GM23338 (cell line): Measurements from ENCODE around the gene SAMD4A. TPM values are rescaled to one million over a fixed set of nuclear protein-coding genes. Genes with fewer than 3 reads are reported as not detected.

Source experiments
- ATAC-seq: fragments of 200-7000 bp; cut with Tn5 transposase; 3 replicates; pipeline ENCODE4 v1.9.1; 2020
- DNase-seq: peaks from one replicate; pipeline ENCODE4 v3.0.0-alpha.2; 2015; ENCODE audit warnings: low spot score
- H2AFZ ChIP-seq: fragments of 200-600 bp; sonication (generic); 2 replicates; pipeline ENCODE4 v1.8.0; 2016; ENCODE audit warnings: antibody characterized with exemption, mild to moderate bottlenecking, moderate library complexity
- H3F3A ChIP-seq: fragments of 200-600 bp; sonication (generic); replicated peaks from 2 replicates; pipeline ENCODE4 v1.8.0; 2017; ENCODE audit warnings: antibody characterized with exemption, mixed run types, low read depth
- H3K27ac ChIP-seq: fragments of 200-600 bp; sonication (generic); 2 replicates; pipeline ENCODE4 v1.6.1; 2016; ENCODE audit warnings: low read depth
- H3K27me3 ChIP-seq: fragments of 200-600 bp; sonication (generic); 2 replicates; pipeline ENCODE4 v1.8.0; 2016; ENCODE audit warnings: mild to moderate bottlenecking, mixed run types, moderate library complexity; ENCODE audit not compliant: insufficient read depth
- H3K36me3 ChIP-seq: fragments of 200-600 bp; sonication (generic); 2 replicates; pipeline ENCODE4 v1.8.0; 2016; ENCODE audit warnings: mild to moderate bottlenecking; ENCODE audit not compliant: insufficient read depth
- H3K4me1 ChIP-seq: fragments of 200-600 bp; sonication (generic); 2 replicates; pipeline ENCODE4 v1.8.0; 2016; ENCODE audit warnings: mild to moderate bottlenecking, moderate library complexity; ENCODE audit not compliant: insufficient read depth
- H3K4me2 ChIP-seq: fragments of 200-600 bp; sonication (generic); 2 replicates; pipeline ENCODE4 v1.7.1; 2017; ENCODE audit warnings: mixed run types
- H3K4me3 ChIP-seq: fragments of 200-600 bp; sonication (generic); 2 replicates; pipeline ENCODE4 v1.6.1; 2016; ENCODE audit warnings: mixed run types
- H3K79me2 ChIP-seq: fragments of 200-600 bp; sonication (generic); replicated peaks from 2 replicates; pipeline ENCODE4 v1.8.0; 2017; ENCODE audit warnings: mild to moderate bottlenecking; ENCODE audit not compliant: insufficient read depth
- H3K9me2 ChIP-seq: fragments of 200-600 bp; sonication (generic); 2 replicates; pipeline ENCODE4 v1.8.0; 2017; ENCODE audit not compliant: insufficient read depth
- H4K20me1 ChIP-seq: fragments of 200-600 bp; sonication (generic); replicated peaks from 2 replicates; pipeline ENCODE4 v1.8.0; 2017; ENCODE audit warnings: mild to moderate bottlenecking; ENCODE audit not compliant: insufficient read depth
- H3K27ac Mint-ChIP-seq: 2 replicates; pipeline ENCODE4 v1.8.0; 2020; ENCODE audit warnings: inconsistent platforms, mild to moderate bottlenecking, moderate library complexity, mixed read lengths
- H3K27me3 Mint-ChIP-seq: 3 replicates; pipeline ENCODE4 v1.8.0; 2022; ENCODE audit warnings: low read depth, mild to moderate bottlenecking, moderate library complexity, mixed read lengths, inconsistent platforms; ENCODE audit not compliant: insufficient read depth, poor library complexity
- H3K36me3 Mint-ChIP-seq: 3 replicates; pipeline ENCODE4 v1.8.0; 2021; ENCODE audit warnings: low read depth, mild to moderate bottlenecking, inconsistent platforms, moderate library complexity, mixed read lengths
- H3K4me1 Mint-ChIP-seq: 3 replicates; pipeline ENCODE4 v1.8.0; 2020; ENCODE audit warnings: mild to moderate bottlenecking, inconsistent platforms, mixed read lengths
- H3K4me3 Mint-ChIP-seq: 3 replicates; pipeline ENCODE4 v1.8.0; 2021; ENCODE audit warnings: moderate library complexity, mild to moderate bottlenecking, inconsistent platforms, mixed read lengths
- H3K9me3 Mint-ChIP-seq: 3 replicates; pipeline ENCODE4 v1.8.0; 2020; ENCODE audit warnings: moderate library complexity, mild to moderate bottlenecking, inconsistent platforms, mixed read lengths
- CREB1 ChIP-seq: fragments of 250-450 bp; sonication (Bioruptor Pico); IDR thresholded peaks from 2 replicates; pipeline ENCODE4 v1.5.0; 2020; ENCODE audit warnings: low read depth, mild to moderate bottlenecking, moderate library complexity
- CTCF ChIP-seq, 2 experiments: fragments of 200-600 bp in 1 of 2; sonication (generic) in 1 of 2; conservative IDR thresholded peaks; 2 replicates each; pipeline versions ENCODE4 v1.5.1 to v1.6.1; 2016 to 2017; ENCODE audit warnings: antibody characterized with exemption in 2 of 2, low read depth in 2 of 2, mild to moderate bottlenecking in 2 of 2, moderate library complexity in 1 of 2
- ETS1 ChIP-seq: IDR thresholded peaks from 2 replicates; pipeline ENCODE4 v1.6.1; 2016; ENCODE audit warnings: antibody characterized with exemption
- EZH2 ChIP-seq: fragments of 200-600 bp; sonication (generic); IDR thresholded peaks from one replicate; pipeline ENCODE4 v1.8.0; 2017; ENCODE audit warnings: antibody characterized with exemption, mild to moderate bottlenecking, low read depth; ENCODE audit not compliant: unreplicated experiment
- EZH2phosphoT487 ChIP-seq: fragments of 200-600 bp; sonication (generic); IDR thresholded peaks from one replicate; pipeline ENCODE4 v1.8.1; 2018; ENCODE audit warnings: antibody characterized with exemption; ENCODE audit not compliant: unreplicated experiment
- JUNB ChIP-seq: IDR thresholded peaks from one replicate; pipeline ENCODE4 v1.6.1; 2016; ENCODE audit warnings: antibody characterized with exemption; ENCODE audit not compliant: unreplicated experiment
- NANOG ChIP-seq: IDR thresholded peaks from 2 replicates; pipeline ENCODE4 v1.6.1; 2016; ENCODE audit warnings: antibody characterized with exemption, borderline replicate concordance
- POLR2AphosphoS5 ChIP-seq: IDR thresholded peaks from 2 replicates; pipeline ENCODE4 v1.6.1; 2016; ENCODE audit warnings: antibody characterized with exemption, low read depth
- REST ChIP-seq: IDR thresholded peaks from one replicate; pipeline ENCODE4 v1.6.1; 2018; ENCODE audit warnings: antibody characterized with exemption; ENCODE audit not compliant: unreplicated experiment
- STAT1 ChIP-seq: IDR thresholded peaks from one replicate; pipeline ENCODE4 v1.6.1; 2016; ENCODE audit warnings: antibody characterized with exemption; ENCODE audit not compliant: unreplicated experiment
- ZNF114 ChIP-seq: fragments of 250-450 bp; sonication (Bioruptor Pico); IDR thresholded peaks from 2 replicates; pipeline ENCODE4 v1.5.0; 2020; ENCODE audit warnings: mild to moderate bottlenecking, moderate library complexity
- ZNF331 ChIP-seq: fragments of 250-450 bp; sonication (Bioruptor Pico); IDR thresholded peaks from 2 replicates; pipeline ENCODE4 v1.5.0; 2020; ENCODE audit warnings: low read depth, mild to moderate bottlenecking, moderate library complexity
- ZNF462 ChIP-seq: fragments of 250-450 bp; sonication (Bioruptor Pico); IDR thresholded peaks from 2 replicates; pipeline ENCODE4 v1.5.0; 2020; ENCODE audit warnings: mild to moderate bottlenecking, moderate library complexity
- polyA plus RNA-seq: library from polyadenylated mRNA; unstranded; fragments of >200 nt; fragmentation: Nextera tagmentation; extraction: Ambion mirVana; gene quantifications from 2 replicates; pipeline ENCODE4 v1.2.1, GENCODE V29; 2016
- total RNA-seq: library from RNA; depleted of rRNA; stranded (reverse); fragments of >200 nt; shearing (Covaris generic); gene quantifications from 2 replicates; pipeline ENCODE4 v1.2.3, GENCODE V29; 2014

SAMD4A gene
- total and polyA plus RNA-seq, 2 experiments from 2014 or later: 1.6 to 6.9 TPM

- Mint-ChIP-seq H3K9me3 (no peaks in the 10 kb centered on the region; the same call in 2 of the 3 replicates), H3K27me3 (peaks cover 5% of the 10 kb centered on the region), H3K4me3 (no peak overlapping the region), H3K4me1 (peaks cover 5% of the 10 kb centered on the region; the same call in 2 of the 3 replicates), H3K27ac (no peak overlapping the region), H3K36me3 (peaks cover 6% of the 10 kb centered on the region; the same call in 1 of the 3 replicates)
- no peak overlapping the region for H3K4me3 ChIP-seq
- TF ChIP-seq ZNF114 (CRISPR knock-in tag): no peak
- no peak for TF ChIP-seq EZH2phosphoT487
- no peak for TF ChIP-seq STAT1
- TF ChIP-seq NANOG: no peak
- TF ChIP-seq ETS1: no peak
- no peak for TF ChIP-seq REST
- TF ChIP-seq ZNF331 (CRISPR knock-in tag): no peak
- TF ChIP-seq ZNF462 (CRISPR knock-in tag): no peak
- no peak for TF ChIP-seq CREB1 (CRISPR knock-in tag)
- no peak for TF ChIP-seq CTCF (conservative IDR thresholded peaks at IDR 0.05; ENCODE audit: low read depth in 2 of 2)
- TF ChIP-seq EZH2: no peak
- no peak for TF ChIP-seq JUNB
- TF ChIP-seq POLR2AphosphoS5: no peak
- H3K9me2 ChIP-seq: peaks cover 10% of the 10 kb centered on the region
- no peaks in the 10 kb centered on the region for H3F3A ChIP-seq
- H3K36me3 ChIP-seq: no peaks in the 10 kb centered on the region
- no peak overlapping the region for H2AFZ ChIP-seq
- no peaks in the 10 kb centered on the region for H3K79me2 ChIP-seq
- H4K20me1 ChIP-seq: no peaks in the 10 kb centered on the region
- H3K4me1 ChIP-seq: no peaks in the 10 kb centered on the region
- no peak overlapping the region for H3K27ac ChIP-seq
- H3K27me3 ChIP-seq: no peaks in the 10 kb centered on the region
- DNase-seq: no peak
- H3K4me2 ChIP-seq: no peak overlapping the region
- no peak for ATAC-seq
Observed at GRCh38 chr14:54838931-54839512, 272.1 kb downstream of the SAMD4A start.
